GM10248 (cell line): ENCODE data around the gene CEP290.

Experiments
- CTCF ChIA-PET: fragments of 300-600 bp; sonication (Branson Sonifier 250); formaldehyde crosslinking; extraction: SDS; loops from one replicate; lab custom pipeline; 2021; ENCODE audit warnings: antibody characterized with exemption; lab: Yijun Ruan, JAX
- POLR2A ChIA-PET: fragments of 350-650 bp; sonication (Branson Sonifier 250); formaldehyde crosslinking; extraction: SDS; loops from one replicate; lab custom pipeline; 2020; ENCODE audit warnings: antibody characterized with exemption; lab: Yijun Ruan, JAX
- DNase-seq: peaks from one replicate; pipeline ENCODE4 v3.0.0; 2012; ENCODE audit errors: extremely low spot score
- TF ChIP-seq, protein P1 (sequence below): IDR thresholded peaks from 2 replicates; pipeline ENCODE4 v1.5.1; 2012; ENCODE audit warnings: mild to moderate bottlenecking, low read depth; ENCODE audit errors: extremely low read depth, missing control alignments, control extremely low read depth

CEP290 gene

DNA sequence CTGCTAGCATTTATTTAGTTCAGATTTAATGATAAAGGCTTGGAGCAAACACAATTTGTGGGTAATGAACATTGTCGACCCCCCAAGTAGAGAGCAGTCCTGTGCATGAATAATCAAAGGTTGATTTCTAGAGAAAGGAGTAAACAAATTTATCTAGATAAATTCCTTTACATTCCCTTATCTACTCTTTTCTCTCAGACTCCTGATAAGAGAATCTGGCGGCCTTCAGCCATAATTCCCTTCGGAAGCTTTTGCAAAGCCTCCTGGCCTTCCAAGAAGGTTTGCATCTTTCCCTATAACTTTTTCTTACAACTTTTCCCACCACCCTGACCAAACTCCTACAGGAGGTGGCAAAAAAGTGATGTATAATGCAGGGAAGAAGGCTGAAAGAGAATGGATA is 42.3 kb upstream of the CEP290 start:
- TF ChIP-seq, protein P1, sequence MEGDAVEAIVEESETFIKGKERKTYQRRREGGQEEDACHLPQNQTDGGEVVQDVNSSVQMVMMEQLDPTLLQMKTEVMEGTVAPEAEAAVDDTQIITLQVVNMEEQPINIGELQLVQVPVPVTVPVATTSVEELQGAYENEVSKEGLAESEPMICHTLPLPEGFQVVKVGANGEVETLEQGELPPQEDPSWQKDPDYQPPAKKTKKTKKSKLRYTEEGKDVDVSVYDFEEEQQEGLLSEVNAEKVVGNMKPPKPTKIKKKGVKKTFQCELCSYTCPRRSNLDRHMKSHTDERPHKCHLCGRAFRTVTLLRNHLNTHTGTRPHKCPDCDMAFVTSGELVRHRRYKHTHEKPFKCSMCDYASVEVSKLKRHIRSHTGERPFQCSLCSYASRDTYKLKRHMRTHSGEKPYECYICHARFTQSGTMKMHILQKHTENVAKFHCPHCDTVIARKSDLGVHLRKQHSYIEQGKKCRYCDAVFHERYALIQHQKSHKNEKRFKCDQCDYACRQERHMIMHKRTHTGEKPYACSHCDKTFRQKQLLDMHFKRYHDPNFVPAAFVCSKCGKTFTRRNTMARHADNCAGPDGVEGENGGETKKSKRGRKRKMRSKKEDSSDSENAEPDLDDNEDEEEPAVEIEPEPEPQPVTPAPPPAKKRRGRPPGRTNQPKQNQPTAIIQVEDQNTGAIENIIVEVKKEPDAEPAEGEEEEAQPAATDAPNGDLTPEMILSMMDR, result no peak
- ChIA-PET POLR2A (no interaction called here), CTCF (no interaction called here)
- DNase-seq, result no peak

DNA sequence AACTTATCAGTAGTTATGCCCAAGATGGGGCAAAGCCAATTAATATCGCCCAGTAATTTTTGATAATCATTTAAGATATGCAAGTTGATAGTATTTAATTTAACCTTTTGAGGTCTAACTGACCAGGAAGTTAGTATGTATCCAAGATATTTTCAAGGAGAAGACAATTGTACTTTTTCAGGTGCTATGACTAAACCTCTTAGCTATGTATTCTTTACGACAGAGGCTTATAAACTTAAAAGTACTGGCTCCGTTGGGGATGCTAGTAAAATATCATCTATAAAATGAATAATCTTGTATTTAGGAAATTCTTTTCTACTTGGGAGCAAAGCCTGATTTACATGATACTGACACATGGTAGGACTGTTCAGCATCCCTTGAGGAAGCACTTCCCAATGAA is 40.5 kb upstream of the CEP290 start:
- POLR2A ChIA-PET, result no interaction called here
- TF ChIP-seq, protein P1, result no peak
- no peak for DNase-seq
- CTCF ChIA-PET, result interaction anchor here (0.8 to 1.8 kb wide), 4 partner anchors 8 to 134 kb away, joined by 3 to 6 read pairs (median 3); no protein-coding TSS in a partner anchor

DNA sequence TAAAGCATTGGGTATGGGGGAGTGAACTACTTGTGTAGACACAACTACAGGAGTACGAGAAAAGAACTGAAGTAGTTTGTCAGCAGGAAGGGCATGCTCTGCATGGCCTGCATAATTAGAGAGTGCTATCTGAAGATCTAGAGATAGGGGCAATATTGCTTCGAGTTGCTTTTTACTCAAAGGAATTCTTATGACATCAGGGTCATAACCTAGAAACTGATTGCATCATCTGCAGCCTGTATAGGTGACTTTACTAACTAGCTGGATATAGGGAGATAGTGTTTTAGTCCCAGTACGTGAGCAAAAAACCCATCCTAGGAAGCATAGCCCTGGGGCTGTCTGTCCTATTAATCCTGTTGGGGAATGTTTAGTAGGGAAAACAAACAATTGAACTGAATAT is 40.0 kb upstream of the CEP290 start:
- ChIA-PET POLR2A (no interaction called here), CTCF (interaction anchor here (0.8 to 1.8 kb wide), 4 partner anchors 9 to 134 kb away, joined by 3 to 6 read pairs (median 3); no protein-coding TSS in a partner anchor)
- no peak for DNase-seq
- TF ChIP-seq, protein P1, result no peak

DNA sequence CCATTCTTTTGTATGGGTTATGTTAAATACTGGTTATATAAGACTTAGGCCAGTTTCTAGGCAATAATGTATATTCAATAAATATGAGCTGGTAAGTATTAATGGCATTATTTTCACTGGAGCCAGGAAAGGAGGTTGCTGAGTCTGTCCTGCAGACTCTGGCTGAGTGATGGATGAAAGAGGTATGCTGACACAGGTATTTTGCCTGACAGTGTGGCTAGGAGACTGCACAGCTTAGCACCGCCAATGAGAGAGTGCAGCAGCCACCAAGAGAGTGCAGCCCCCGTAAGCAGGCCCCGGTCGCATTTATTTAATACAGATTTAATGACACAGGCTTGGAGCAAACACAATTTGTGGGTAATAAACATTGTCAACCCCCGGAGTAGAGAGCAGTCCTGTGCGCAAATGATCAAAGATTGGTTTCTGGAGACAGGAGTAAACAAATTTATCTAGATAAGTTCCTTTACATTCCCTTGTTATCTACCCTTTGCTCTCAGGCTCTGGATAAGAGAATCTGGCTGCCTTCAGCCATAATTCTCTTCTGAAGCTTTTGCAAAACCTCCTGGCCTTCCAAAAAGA is 37.6 kb upstream of the CEP290 start:
- POLR2A ChIA-PET, result no interaction called here
- TF ChIP-seq, protein P1, result no peak
- CTCF ChIA-PET, result no interaction called here
- DNase-seq, result no peak

DNA sequence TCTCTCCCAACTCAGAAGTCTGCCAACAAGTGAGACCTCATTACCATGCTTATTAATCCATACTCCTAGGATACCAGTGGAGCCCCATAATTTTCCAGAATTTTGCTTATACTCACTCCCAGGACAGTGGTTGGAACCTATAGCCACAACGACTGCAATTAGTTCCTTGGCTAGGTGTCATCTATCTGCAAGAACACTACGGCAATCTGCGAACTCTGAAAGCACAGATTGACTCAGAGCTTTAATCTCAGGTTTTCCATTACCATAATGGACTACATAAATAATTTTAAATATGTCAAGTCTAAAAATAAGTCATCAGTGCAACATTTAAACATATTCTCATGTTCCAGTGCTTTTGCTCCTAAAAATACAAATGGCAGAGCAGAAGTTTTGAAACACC is 33.7 kb upstream of the CEP290 start:
- POLR2A ChIA-PET, result no interaction called here
- DNase-seq, result no peak
- CTCF ChIA-PET, result interaction anchor here (0.8 to 1.2 kb wide), 2 partner anchors 14 to 42 kb away, joined by 3 read pairs; no protein-coding TSS in a partner anchor
- TF ChIP-seq, protein P1, result no peak

DNA sequence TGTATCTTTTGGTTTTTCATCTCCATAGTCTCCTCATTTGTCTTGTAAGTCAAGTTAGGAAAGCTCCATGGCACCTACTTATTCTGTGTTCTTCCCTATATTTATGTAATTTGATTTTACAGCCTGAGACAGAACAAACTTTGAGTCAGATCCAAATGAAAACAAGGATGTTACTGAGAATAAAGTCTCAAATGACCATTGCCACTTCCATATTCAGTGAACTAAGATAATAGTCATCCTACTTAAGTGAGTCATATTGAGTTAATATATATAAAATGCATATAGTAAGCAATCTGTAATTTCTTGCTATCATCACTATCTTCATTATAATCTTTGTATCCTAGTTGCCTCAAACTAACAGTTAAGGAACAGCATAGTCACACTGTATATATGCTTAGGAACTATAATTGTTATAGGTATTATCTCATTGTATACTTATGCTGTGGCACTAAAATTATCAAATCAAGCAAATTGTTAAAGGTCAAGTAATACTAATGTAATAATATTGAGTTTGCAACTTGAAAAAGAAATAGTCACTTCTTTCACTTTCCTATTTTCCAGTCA is 31.0 kb upstream of the CEP290 start:
- TF ChIP-seq, protein P1, result no peak
- no peak for DNase-seq
- CTCF ChIA-PET, result no interaction called here
- POLR2A ChIA-PET, result no interaction called here
